Neural cell (in vitro differentiated cells): ENCODE measurements around the gene GZMA. TPM values are rescaled to one million over a fixed set of nuclear protein-coding genes. Genes with fewer than 3 reads are reported as not detected.

Experiments used
- H2AFZ ChIP-seq: fragments of 200-600, 300-800 bp; sonication (generic), shearing (Covaris generic); 2 replicates; pipeline ENCODE4 v1.6.0; 2014; ENCODE audit warnings: low read depth, mild to moderate bottlenecking, antibody characterized with exemption, low read length, moderate library complexity
- H3F3A ChIP-seq: fragments of 200-600 bp; shearing (Covaris generic); 2 replicates; pipeline ENCODE4 v1.6.1; 2016; ENCODE audit warnings: mild to moderate bottlenecking, moderate library complexity, mixed read lengths, antibody characterized with exemption, low read length; ENCODE audit not compliant: insufficient read depth, poor library complexity, severe bottlenecking
- H3K27ac ChIP-seq: fragments of 200-600, 300-800 bp; sonication (generic), shearing (Covaris generic); 2 replicates; pipeline ENCODE4 v1.5.1; 2014; ENCODE audit warnings: mild to moderate bottlenecking, low read length, moderate library complexity
- H3K27me3 ChIP-seq: fragments of 300-800, 200-600 bp; sonication (generic), shearing (Covaris generic); 2 replicates; pipeline ENCODE4 v1.6.0; 2014; ENCODE audit warnings: mild to moderate bottlenecking, low read depth, low read length, moderate library complexity; ENCODE audit not compliant: insufficient read depth
- H3K36me3 ChIP-seq: fragments of 300-800, 200-600 bp; sonication (generic), shearing (Covaris generic); 2 replicates; pipeline ENCODE4 v1.5.1; 2014; ENCODE audit warnings: mild to moderate bottlenecking, antibody characterized with exemption, low read length, moderate library complexity; ENCODE audit not compliant: insufficient read depth
- H3K4me2 ChIP-seq: fragments of 300-800, 200-600 bp; sonication (generic), shearing (Covaris generic); 2 replicates; pipeline ENCODE4 v1.6.0; 2014; ENCODE audit warnings: mild to moderate bottlenecking, low read length
- H3K4me3 ChIP-seq: fragments of 300-800, 200-600 bp; sonication (generic), shearing (Covaris generic); 2 replicates; pipeline ENCODE4 v1.5.1; 2014; ENCODE audit warnings: mild to moderate bottlenecking, low read length, moderate library complexity
- H3K79me2 ChIP-seq: fragments of 200-600 bp; shearing (Covaris generic); replicated peaks from 2 replicates; pipeline ENCODE4 v1.6.0; 2014; ENCODE audit warnings: mild to moderate bottlenecking, low read length, moderate library complexity; ENCODE audit not compliant: insufficient read depth
- H3K9ac ChIP-seq: fragments of 300-800, 200-600 bp; sonication (generic), shearing (Covaris generic); 2 replicates; pipeline ENCODE4 v1.6.1; 2016; ENCODE audit warnings: mild to moderate bottlenecking, low read length, mixed read lengths
- H3K9me2 ChIP-seq: fragments of 200-600 bp; shearing (Covaris generic); 2 replicates; pipeline ENCODE4 v1.6.1; 2016; ENCODE audit warnings: mild to moderate bottlenecking, low read length, mixed read lengths; ENCODE audit not compliant: insufficient read depth
- H3K9me3 ChIP-seq: fragments of 200-600, 300-800 bp; sonication (generic), shearing (Covaris generic); 2 replicates; pipeline ENCODE4 v1.6.1; 2016; ENCODE audit warnings: mild to moderate bottlenecking, mixed run types, low read length, moderate library complexity, mixed read lengths
- H4K20me1 ChIP-seq: fragments of 200-600 bp; shearing (Covaris generic); 2 replicates; pipeline ENCODE4 v1.6.1; 2016; ENCODE audit warnings: mild to moderate bottlenecking, mixed run types; ENCODE audit not compliant: insufficient read depth
- polyA plus RNA-seq: library from polyadenylated mRNA; depleted of rRNA; stranded (reverse); fragments of >200 nt; gene quantifications from 2 replicates; pipeline ENCODE4 v1.2.3, GENCODE V29; 2014
- TF ChIP-seq, protein P1 (sequence below): IDR thresholded peaks from 2 replicates; pipeline ENCODE4 v1.6.1; 2012; ENCODE audit warnings: borderline replicate concordance

GZMA gene
- polyA plus RNA-seq, 1 donor from 2014 or later = not detected

DNA sequence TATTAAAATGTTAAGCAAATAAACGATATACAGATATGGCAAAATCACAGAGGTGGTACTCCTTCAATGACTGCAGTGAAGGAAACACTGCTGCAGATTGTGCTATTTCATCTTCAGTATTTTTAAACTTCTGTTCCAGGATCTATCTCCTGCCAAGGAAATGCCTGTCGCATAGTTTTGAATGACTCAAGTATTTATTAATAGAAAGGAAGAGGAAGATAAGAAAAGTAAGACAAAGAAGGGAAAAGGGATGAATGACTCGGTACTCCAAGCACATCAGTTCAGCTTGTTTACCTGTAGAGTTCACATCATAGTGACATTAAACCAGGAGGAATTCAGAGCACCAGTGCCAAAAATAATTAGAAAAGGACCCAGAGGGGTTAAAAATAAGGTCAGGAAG lies 52.4 kb downstream of the GZMA start:
- Histone ChIP-seq H4K20me1 (no peaks in the 10 kb centered on the region), H3K9me2 (no peaks in the 10 kb centered on the region), H3K9me3 (no peaks in the 10 kb centered on the region), H2AFZ (no peak overlapping the region), H3K4me3 (no peak overlapping the region), H3K36me3 (no peaks in the 10 kb centered on the region), H3K9ac (no peak overlapping the region), H3F3A (no peaks in the 10 kb centered on the region), H3K4me2 (no peak overlapping the region), H3K27me3 (no peaks in the 10 kb centered on the region), H3K27ac (no peak overlapping the region), H3K79me2 (no peaks in the 10 kb centered on the region)
- TF ChIP-seq, protein P1, sequence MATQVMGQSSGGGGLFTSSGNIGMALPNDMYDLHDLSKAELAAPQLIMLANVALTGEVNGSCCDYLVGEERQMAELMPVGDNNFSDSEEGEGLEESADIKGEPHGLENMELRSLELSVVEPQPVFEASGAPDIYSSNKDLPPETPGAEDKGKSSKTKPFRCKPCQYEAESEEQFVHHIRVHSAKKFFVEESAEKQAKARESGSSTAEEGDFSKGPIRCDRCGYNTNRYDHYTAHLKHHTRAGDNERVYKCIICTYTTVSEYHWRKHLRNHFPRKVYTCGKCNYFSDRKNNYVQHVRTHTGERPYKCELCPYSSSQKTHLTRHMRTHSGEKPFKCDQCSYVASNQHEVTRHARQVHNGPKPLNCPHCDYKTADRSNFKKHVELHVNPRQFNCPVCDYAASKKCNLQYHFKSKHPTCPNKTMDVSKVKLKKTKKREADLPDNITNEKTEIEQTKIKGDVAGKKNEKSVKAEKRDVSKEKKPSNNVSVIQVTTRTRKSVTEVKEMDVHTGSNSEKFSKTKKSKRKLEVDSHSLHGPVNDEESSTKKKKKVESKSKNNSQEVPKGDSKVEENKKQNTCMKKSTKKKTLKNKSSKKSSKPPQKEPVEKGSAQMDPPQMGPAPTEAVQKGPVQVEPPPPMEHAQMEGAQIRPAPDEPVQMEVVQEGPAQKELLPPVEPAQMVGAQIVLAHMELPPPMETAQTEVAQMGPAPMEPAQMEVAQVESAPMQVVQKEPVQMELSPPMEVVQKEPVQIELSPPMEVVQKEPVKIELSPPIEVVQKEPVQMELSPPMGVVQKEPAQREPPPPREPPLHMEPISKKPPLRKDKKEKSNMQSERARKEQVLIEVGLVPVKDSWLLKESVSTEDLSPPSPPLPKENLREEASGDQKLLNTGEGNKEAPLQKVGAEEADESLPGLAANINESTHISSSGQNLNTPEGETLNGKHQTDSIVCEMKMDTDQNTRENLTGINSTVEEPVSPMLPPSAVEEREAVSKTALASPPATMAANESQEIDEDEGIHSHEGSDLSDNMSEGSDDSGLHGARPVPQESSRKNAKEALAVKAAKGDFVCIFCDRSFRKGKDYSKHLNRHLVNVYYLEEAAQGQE = no peak

Other genes with a start within 250 kb of the GZMA start
- not detected in 2 replicates for gene ESM1, start 117.1 kb upstream of the GZMA start, polyA plus RNA-seq
- not detected in 2 replicates for gene GZMK, start 78.4 kb upstream of the GZMA start, polyA plus RNA-seq
- gene GPX8, start 57.5 kb downstream of the GZMA start, polyA plus RNA-seq = 0.20 and 1.2 TPM in 2 replicates
- 0.28 TPM in 1 of 2 replicates, not detected in the other for gene CDC20B, start 70.5 kb downstream of the GZMA start, polyA plus RNA-seq
- gene MCIDAS, start 124.7 kb downstream of the GZMA start, polyA plus RNA-seq = not detected in 2 replicates
- 0.16 TPM in 1 of 2 replicates, not detected in the other for gene CCNO, start 131.0 kb downstream of the GZMA start, polyA plus RNA-seq
- 36.4 and 48.1 TPM in 2 replicates for gene DHX29, start 205.0 kb downstream of the GZMA start, polyA plus RNA-seq
- 77.6 and 94.8 TPM in 2 replicates for gene MTREX, start 205.3 kb downstream of the GZMA start, polyA plus RNA-seq